OCI-LY7 (cell line): ENCODE results near the gene CRB2.

Source experiments
- CTCF ChIP-seq: fragments of 200-600 bp; sonication (generic); conservative IDR thresholded peaks from 2 replicates; pipeline ENCODE4 v1.5.1; 2014; ENCODE audit warnings: mild to moderate bottlenecking, antibody characterized with exemption, low read length, moderate library complexity, mixed read lengths
- EZH2phosphoT487 ChIP-seq: fragments of 200-600 bp; sonication (generic); IDR thresholded peaks from 2 replicates; pipeline ENCODE4 v1.6.1; 2018; ENCODE audit warnings: low read depth, borderline replicate concordance, mild to moderate bottlenecking, mixed run types, antibody characterized with exemption, low read length, moderate library complexity, mixed read lengths

- TF ChIP-seq CTCF (no peak), EZH2phosphoT487 (no peak)
Observed at GRCh38 chr9:123391946-123392345, 35.9 kb downstream of the CRB2 start.
